Liver (tissue), 3 donors: ENCODE measurements around the gene ZBTB21.

ENCODE experiments used
- CTCF ChIP-seq: fragments of 150-350 bp; IDR thresholded peaks from 2 replicates; pipeline ENCODE4 v1.5.1; 2017; ENCODE audit warnings: improper control_type of control experiment, low read depth, low read length; ENCODE audit not compliant: missing input control
- GABPA ChIP-seq, 2 donors: IDR thresholded peaks in 1 of 2; conservative IDR thresholded peaks in 1 of 2; 2 replicates each; pipeline ENCODE4 v1.6.1; 2016; ENCODE audit warnings: antibody characterized with exemption in 2 of 2, mild to moderate bottlenecking in 1 of 2, moderate library complexity in 1 of 2
- JUND ChIP-seq, 2 donors: IDR thresholded peaks; 2 replicates each; pipeline ENCODE4 v1.6.1; 2016; ENCODE audit warnings: antibody characterized with exemption in 2 of 2
- REST ChIP-seq: IDR thresholded peaks from 2 replicates; pipeline ENCODE4 v1.6.1; 2016; ENCODE audit warnings: antibody characterized with exemption, mild to moderate bottlenecking
- TAF1 ChIP-seq: conservative IDR thresholded peaks from 2 replicates; pipeline ENCODE4 v1.6.1; 2016; ENCODE audit warnings: antibody characterized with exemption, mild to moderate bottlenecking
- YY1 ChIP-seq: IDR thresholded peaks from 2 replicates; pipeline ENCODE4 v1.6.1; 2016; ENCODE audit warnings: antibody characterized with exemption, mild to moderate bottlenecking
- donor health status: healthy.
- donor health status: healthy.

GRCh38 chr21:41948078-41948895 lies 61.9 kb downstream of the ZBTB21 start:
- no peak for TF ChIP-seq CTCF
- no peak for TF ChIP-seq TAF1
- no peak for TF ChIP-seq GABPA (IDR thresholded peaks at IDR 0.05 in 1 of 2, conservative IDR thresholded peaks at IDR 0.05 in 1 of 2)
- no peak for TF ChIP-seq REST
- no peak for TF ChIP-seq JUND (IDR thresholded peaks at IDR 0.05)
- no peak for TF ChIP-seq YY1
